ENCODE data around the gene OSBP2. TPM values are rescaled to one million over a fixed set of nuclear protein-coding genes. Genes with fewer than 3 reads are reported as not detected.

Gene OSBP2
- total RNA-seq, 2 donors from 2014 or later: 1.1 to 9.4 TPM

DNA sequence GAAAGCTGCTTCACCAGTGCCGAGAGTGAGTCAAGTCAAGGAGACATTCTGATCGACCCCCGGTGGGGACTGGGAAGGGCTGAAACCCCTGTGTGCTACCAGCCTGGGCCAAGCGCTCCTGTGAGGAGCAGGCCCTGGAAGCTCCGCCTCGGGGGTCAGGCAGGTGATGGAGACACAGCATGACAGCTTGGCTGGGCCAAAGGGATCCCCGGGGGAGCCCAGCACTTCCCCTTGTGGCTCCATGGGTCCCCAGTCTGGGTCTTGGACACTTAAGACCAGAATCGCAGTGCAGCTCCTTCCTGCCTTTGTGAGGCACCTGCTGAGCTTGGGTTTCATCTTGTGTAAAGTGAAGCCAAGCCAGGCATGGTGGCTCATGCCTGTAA, 184.7 kb downstream of the OSBP2 start:
- Mint-ChIP-seq H3K27me3 (peaks cover 6% of the 10 kb centered on the region), H3K4me1 (no peaks in the 10 kb centered on the region), H3K36me3 (ENCODE audit: low read depth) (no peaks in the 10 kb centered on the region), H3K27ac (no peak overlapping the region), H3K4me3 (no peak overlapping the region)
- no peak for ATAC-seq
- no peak for DNase-seq
- H3K9me3 ChIP-seq (ENCODE audit: control insufficient read depth, low read length, poor library complexity, severe bottlenecking): no peaks in the 10 kb centered on the region

DNA sequence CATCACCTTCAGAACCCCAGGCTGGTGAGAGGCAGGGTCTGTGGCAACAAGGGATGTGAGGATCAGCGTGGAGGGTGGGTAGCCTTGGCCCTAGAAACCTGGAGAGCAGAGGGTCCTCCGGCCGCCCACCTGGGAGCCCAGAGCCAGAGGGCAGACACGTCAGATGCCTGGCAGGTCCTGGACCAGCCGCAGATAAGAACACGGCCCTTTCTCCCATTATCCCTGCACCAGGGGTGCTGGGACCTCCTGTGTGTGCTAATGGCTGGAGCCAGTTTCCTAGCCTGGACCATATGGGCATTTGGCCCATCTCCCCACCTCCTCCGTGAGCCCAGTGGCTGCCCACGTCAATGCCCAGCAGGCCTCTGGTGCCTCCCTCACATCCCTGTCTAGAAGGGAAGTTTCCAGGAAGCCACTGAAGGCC, 185.5 kb downstream of the OSBP2 start:
- Mint-ChIP-seq H3K36me3 (ENCODE audit: low read depth) (no peaks in the 10 kb centered on the region), H3K27ac (no peak overlapping the region), H3K27me3 (peaks cover 6% of the 10 kb centered on the region), H3K4me3 (no peak overlapping the region), H3K4me1 (no peaks in the 10 kb centered on the region)
- no peaks in the 10 kb centered on the region for H3K9me3 ChIP-seq (ENCODE audit: control insufficient read depth, low read length, poor library complexity, severe bottlenecking)
- ATAC-seq (no peak), DNase-seq (no peak)

DNA sequence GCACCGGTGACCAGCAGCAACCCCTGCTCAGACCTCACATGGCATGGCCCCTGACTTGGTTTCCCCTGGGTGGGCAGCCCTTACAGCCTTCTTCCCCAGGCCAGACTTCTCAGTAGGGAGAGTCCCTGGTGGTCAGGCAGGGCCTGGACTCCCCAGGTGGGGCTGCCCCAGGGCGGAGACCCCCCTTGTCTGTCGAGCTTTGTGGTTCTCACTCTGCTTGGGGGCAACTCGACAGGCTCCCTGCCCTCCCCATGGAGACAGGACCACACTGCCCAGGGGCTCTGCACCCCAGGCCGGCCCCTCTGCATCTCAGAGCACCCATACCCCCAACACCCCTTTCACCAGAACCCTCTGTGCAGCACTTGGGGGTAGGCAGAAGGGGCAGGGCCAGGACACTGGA, 186.2 kb downstream of the OSBP2 start:
- H3K4me3 Mint-ChIP-seq: no peak overlapping the region
- no peak overlapping the region for H3K27ac Mint-ChIP-seq
- peaks cover 6% of the 10 kb centered on the region for H3K27me3 Mint-ChIP-seq
- H3K36me3 Mint-ChIP-seq (ENCODE audit: low read depth): no peaks in the 10 kb centered on the region
- DNase-seq (no peak), ATAC-seq (no peak)
- H3K9me3 ChIP-seq (ENCODE audit: control insufficient read depth, low read length, poor library complexity, severe bottlenecking): no peaks in the 10 kb centered on the region
- no peaks in the 10 kb centered on the region for H3K4me1 Mint-ChIP-seq

DNA sequence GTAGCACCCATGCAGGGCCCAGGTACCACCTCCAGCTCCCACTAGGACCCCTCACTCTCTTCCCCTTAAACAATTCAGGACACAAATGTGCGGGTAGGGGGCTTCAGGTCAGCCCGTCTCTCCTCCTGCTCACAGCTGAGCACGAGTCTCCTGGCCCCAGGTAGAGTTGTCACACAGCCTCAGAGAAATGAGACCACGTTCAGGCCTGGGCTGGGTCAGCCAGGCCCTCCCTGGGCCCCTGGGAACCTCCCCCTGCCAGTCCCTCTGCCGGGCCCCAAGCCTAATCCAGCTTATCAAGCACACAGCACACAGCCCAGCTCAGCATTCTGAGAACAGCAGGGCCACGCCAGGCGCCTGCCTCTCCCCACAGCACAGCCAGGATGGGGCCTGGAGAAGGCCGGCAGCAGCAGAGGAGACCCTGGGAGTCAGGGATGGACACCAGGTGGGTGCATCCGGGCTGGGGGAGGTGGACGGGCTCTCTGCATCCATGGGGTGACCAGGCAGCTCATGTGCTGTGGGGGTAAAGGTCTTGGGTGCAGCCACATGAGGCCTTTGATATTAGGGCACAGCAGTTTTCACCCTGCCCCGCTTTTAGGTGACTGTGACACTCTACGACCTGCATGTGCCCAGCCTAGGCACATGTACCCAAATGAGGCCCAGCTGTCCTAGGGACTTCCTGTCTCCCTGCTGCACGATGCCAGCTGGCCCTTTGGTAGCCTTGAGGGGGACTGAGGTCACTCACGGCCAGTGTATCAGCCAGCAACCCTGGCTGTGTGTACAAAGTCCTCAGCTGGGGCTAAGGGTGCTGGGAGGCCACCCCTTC, 186.9 kb downstream of the OSBP2 start:
- H3K27ac Mint-ChIP-seq: no peak overlapping the region
- DNase-seq: no peak
- no peaks in the 10 kb centered on the region for H3K9me3 ChIP-seq (ENCODE audit: control insufficient read depth, low read length, poor library complexity, severe bottlenecking)
- H3K27me3 Mint-ChIP-seq: peaks cover 6% of the 10 kb centered on the region
- ATAC-seq: no peak
- no peak overlapping the region for H3K4me3 Mint-ChIP-seq
- H3K36me3 Mint-ChIP-seq (ENCODE audit: low read depth): no peaks in the 10 kb centered on the region
- peaks cover 1% of the 10 kb centered on the region for H3K4me1 Mint-ChIP-seq

DNA sequence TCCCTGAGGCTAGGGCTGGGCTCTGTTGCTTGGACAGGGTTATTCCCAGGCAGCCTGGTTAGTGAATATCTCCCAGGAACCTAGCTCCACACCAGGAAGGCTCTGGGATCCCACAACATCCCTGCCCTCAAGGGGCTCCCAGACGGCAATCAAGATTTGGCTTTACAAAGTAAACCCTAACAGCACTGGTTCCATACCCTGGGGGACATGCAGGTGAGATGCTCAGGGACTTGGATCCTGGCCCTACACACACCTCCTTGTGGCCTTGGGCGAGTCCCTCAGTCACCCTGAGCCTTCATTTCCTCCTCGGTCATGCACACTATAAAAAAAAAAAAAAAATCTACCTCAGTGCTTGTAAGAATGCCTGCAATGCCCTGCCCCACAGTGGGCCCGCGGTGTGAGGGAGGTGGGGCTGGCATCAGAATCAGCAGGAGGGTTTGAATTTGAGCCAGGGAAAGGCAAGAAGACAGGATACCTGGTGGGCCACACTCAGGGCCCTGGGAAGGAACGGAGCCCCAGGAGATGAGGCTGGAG, 187.6 kb downstream of the OSBP2 start:
- no peak for ATAC-seq
- peaks cover 6% of the 10 kb centered on the region for H3K27me3 Mint-ChIP-seq
- peak overlapping the region; percentile 41 for H3K4me3 Mint-ChIP-seq
- peaks cover 3% of the 10 kb centered on the region for H3K4me1 Mint-ChIP-seq
- no peaks in the 10 kb centered on the region for H3K9me3 ChIP-seq (ENCODE audit: control insufficient read depth, low read length, poor library complexity, severe bottlenecking)
- DNase-seq: no peak
- no peak overlapping the region for H3K27ac Mint-ChIP-seq
- no peaks in the 10 kb centered on the region for H3K36me3 Mint-ChIP-seq (ENCODE audit: low read depth)

DNA sequence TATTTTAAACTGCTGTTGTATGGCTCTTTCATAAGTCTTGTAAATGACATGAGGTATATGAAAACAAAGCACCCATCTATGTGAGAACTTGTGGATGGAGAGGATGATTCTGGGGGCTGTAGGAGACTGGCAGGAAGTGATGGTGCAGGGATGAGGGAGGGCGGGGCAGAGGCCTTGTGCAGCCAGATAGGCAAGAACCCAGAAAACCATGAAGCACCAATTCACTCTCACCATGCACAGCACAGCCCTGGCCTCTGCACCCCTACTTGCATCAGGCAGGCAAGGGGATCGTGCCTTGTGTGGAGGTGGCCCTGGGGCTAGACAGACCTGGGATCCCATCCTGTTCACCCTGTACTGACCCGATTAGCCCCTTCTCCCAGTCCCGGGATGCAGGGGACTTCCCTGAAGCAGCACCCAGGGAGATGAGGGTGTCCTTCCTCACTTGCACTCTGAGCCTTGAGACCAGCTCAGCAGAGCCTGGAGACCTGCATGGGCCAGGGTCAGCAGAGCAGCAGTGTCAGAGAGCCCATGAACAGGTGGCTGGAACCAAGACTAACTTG, 188.4 kb downstream of the OSBP2 start:
- no peak overlapping the region for H3K27ac Mint-ChIP-seq
- peaks cover 6% of the 10 kb centered on the region for H3K27me3 Mint-ChIP-seq
- H3K4me3 Mint-ChIP-seq: no peak overlapping the region
- H3K4me1 Mint-ChIP-seq: peaks cover 3% of the 10 kb centered on the region
- no peak for ATAC-seq
- H3K9me3 ChIP-seq (ENCODE audit: control insufficient read depth, low read length, poor library complexity, severe bottlenecking): no peaks in the 10 kb centered on the region
- no peak for DNase-seq
- no peaks in the 10 kb centered on the region for H3K36me3 Mint-ChIP-seq (ENCODE audit: low read depth)

DNA sequence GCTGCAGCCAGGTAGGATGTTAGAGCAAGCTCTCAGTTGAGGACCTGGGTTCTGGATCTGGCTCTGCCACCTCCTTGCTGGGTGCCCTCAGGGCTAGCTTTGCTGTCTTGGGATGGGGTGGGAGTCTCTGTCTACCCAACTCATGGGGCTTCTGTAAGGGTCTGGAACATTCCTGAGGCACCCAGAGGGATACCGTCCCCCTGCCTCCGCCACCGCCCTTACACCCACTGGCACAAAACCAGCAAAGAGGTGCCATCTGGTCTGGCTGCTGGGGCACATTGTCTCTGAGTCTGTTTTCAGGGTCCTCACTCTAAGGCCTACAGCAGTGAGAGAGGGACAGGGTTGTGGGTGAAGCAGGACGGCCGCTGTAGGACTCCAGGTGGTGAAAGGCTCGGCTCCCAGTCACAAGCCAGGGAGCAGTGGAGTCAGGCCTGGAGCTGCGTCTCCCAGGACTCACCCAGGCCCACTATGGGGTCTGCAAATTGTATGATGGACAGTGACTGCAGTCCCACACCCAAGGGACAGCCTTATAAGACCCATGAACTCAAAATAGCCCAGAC, 189.0 kb downstream of the OSBP2 start:
- no peaks in the 10 kb centered on the region for H3K27me3 Mint-ChIP-seq

DNA sequence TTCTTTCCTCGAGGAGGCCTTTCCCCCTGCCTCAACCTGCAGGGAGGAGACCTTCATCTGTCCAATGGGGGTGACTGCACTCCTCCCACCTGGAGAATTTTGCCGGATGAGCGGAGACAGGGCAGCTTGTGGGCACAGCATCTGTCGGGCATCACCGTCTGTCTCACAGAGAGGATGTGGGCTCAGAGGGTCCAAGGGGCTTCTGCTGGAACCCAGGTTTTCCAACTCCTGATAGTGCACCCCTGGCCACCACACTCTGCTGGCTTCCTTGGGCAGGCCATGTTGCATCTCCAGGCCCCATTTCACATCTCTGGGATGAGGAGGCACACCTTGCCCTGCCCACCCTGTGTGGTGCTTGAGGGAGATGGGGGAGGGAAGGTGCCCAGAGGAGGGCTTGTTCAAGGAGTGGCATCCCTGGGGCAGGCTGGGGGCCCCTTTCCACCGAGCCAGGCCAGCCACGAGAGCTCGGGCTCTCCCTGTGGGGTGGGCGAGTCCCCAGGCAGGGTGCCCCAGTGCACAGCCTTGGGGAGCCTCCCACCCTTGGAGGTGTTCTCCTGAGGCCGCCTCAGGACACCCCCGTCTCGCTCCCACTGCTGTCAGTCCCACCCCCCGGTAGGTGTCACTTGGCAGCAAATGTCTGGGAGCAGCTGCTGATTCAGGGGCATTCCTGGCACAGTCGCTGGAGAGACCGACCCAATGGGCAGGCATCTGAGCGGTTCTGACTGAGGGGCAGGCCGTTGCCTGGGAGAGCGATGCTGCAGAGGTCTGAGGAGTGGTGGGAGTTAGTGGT, 189.7 kb downstream of the OSBP2 start:
- H3K9me3 ChIP-seq (ENCODE audit: control insufficient read depth, low read length, poor library complexity, severe bottlenecking): no peaks in the 10 kb centered on the region
- ATAC-seq (no peak), DNase-seq (no peak)
- Mint-ChIP-seq H3K4me1 (peaks cover 3% of the 10 kb centered on the region), H3K4me3 (no peak overlapping the region), H3K27me3 (no peaks in the 10 kb centered on the region), H3K27ac (no peak overlapping the region), H3K36me3 (ENCODE audit: low read depth) (no peaks in the 10 kb centered on the region)

More for the DNA sequence above, 189.0 kb downstream of the OSBP2 start:
- ATAC-seq (no peak), DNase-seq (no peak)
- Mint-ChIP-seq H3K27ac (no peak overlapping the region), H3K4me1 (peaks cover 3% of the 10 kb centered on the region), H3K36me3 (ENCODE audit: low read depth) (no peaks in the 10 kb centered on the region), H3K4me3 (no peak overlapping the region)
- H3K9me3 ChIP-seq (ENCODE audit: control insufficient read depth, low read length, poor library complexity, severe bottlenecking): no peaks in the 10 kb centered on the region

DNA sequence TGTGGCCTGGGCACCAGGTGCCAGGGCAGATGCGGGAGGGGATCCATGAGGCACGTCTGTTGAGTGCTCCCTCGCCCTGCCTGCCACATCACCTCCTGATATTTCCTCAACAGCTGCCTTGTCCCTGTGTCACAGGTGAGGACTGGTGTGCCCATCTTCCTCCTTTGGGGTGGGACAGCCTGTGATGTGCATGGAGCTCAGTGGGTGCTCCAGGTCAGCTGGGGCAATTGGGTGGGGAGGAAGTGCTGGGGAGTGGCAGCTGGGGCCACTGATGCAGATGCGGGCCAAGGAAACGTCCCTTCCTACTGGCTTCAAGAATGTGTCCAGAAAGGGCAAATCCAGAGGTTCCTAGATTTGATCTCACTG, 190.3 kb downstream of the OSBP2 start:
- Mint-ChIP-seq H3K36me3 (ENCODE audit: low read depth) (no peaks in the 10 kb centered on the region), H3K27ac (no peak overlapping the region), H3K4me1 (peaks cover 3% of the 10 kb centered on the region), H3K4me3 (no peak overlapping the region), H3K27me3 (no peaks in the 10 kb centered on the region)
- DNase-seq (no peak), ATAC-seq (no peak)
- no peaks in the 10 kb centered on the region for H3K9me3 ChIP-seq (ENCODE audit: control insufficient read depth, low read length, poor library complexity, severe bottlenecking)

DNA sequence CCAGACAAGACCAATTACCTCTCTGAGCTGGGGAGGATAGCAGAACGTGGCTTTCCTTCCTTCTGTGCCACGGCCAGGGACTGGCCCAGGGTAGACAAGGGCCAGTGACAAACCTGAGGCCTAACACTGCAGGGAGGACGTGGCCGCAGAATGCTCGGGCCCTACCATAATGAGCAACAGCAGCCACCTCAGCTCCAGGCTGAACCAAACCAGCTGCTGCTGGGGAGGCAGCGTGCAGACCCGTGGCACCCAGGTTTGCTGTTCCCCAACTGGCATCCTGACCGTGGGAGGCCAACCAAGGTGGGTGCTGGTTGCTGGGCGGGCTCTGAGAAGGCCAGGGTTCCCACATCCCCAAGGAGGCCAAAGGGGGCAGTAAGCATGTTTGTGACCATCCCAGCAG, 190.9 kb downstream of the OSBP2 start:
- no peaks in the 10 kb centered on the region for H3K9me3 ChIP-seq (ENCODE audit: control insufficient read depth, low read length, poor library complexity, severe bottlenecking)
- Mint-ChIP-seq H3K36me3 (ENCODE audit: low read depth) (no peaks in the 10 kb centered on the region), H3K4me1 (peaks cover 6% of the 10 kb centered on the region), H3K27me3 (no peaks in the 10 kb centered on the region), H3K27ac (no peak overlapping the region), H3K4me3 (no peak overlapping the region)
- DNase-seq (no peak), ATAC-seq (no peak)

DNA sequence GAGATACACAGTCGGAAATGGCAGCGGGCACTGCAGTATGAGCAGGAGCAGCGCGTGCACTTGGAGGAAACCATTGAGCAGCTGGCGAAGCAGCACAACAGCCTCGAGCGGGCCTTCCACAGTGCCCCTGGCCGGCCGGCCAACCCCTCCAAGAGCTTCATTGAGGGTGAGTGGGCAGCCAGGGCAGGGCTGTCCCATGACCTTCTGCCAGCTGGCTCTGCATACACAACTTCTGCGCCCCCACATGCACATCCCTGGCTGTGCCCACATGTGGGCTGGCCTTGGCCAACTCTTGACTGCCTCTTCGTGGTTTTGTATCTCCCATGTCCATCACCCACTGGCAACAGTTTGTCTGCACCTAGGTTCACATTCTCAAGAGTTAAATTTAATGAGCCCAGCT, 192.8 kb downstream of the OSBP2 start:
- peaks cover 13% of the 10 kb centered on the region for H3K4me1 Mint-ChIP-seq
- no peak overlapping the region for H3K27ac Mint-ChIP-seq
- no peak for ATAC-seq
- no peaks in the 10 kb centered on the region for H3K36me3 Mint-ChIP-seq (ENCODE audit: low read depth)
- H3K27me3 Mint-ChIP-seq: no peaks in the 10 kb centered on the region
- H3K9me3 ChIP-seq (ENCODE audit: control insufficient read depth, low read length, poor library complexity, severe bottlenecking): no peaks in the 10 kb centered on the region
- no peak for DNase-seq
- no peak overlapping the region for H3K4me3 Mint-ChIP-seq

DNA sequence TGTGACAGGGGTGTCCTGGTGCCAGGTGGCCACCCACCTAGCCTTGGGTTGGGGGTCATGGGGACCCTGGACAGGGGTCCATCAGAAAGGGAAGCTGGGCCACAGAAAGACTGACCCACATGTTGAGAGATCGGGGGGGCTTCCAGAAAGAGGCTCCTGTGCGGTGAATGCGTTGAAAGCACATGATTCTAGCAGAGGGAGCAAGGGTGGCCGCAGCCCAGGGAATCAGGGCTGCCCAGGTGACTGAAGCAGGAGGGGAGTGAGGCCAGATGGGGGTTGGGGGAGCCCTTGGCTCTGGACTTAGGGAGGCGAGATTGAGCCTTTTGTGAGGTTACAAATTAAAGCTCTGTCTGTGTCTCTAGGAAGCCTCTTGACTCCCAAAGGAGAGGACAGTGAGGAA, 193.2 kb downstream of the OSBP2 start:
- Mint-ChIP-seq H3K36me3 (ENCODE audit: low read depth) (no peaks in the 10 kb centered on the region), H3K4me1 (peaks cover 13% of the 10 kb centered on the region), H3K4me3 (no peak overlapping the region), H3K27me3 (no peaks in the 10 kb centered on the region), H3K27ac (no peak overlapping the region)
- H3K9me3 ChIP-seq (ENCODE audit: control insufficient read depth, low read length, poor library complexity, severe bottlenecking): no peaks in the 10 kb centered on the region
- ATAC-seq (no peak), DNase-seq (no peak)

Measured in T-helper 17 cell (primary cell).